GM21447 (cell line): ENCODE measurements around the gene CDC14A.
"Not testable (repeated sequence)": the region's sequence is repeated elsewhere in the genome, so short reads cannot be mapped to it uniquely, and the experiment has no call there.

Source experiments
- ATAC-seq: cut with Tn5 transposase; IDR thresholded peaks from one replicate; pipeline ENCODE4 v1.9.1; 2021; ENCODE audit not compliant: unreplicated experiment

CDC14A gene

GRCh38 chr1:100397681-100398080, 45.4 kb downstream of the CDC14A start:
- no peak for ATAC-seq

- no peak for ATAC-seq
Measured at GRCh38 chr1:100398648-100399047, 46.3 kb downstream of the CDC14A start.

- ATAC-seq: peak; percentile 74
Measured at GRCh38 chr1:100400404-100400803, 48.1 kb downstream of the CDC14A start.

- ATAC-seq: no peak
Measured at GRCh38 chr1:100404821-100405220, 52.5 kb downstream of the CDC14A start.

GRCh38 chr1:100405902-100406301, 53.6 kb downstream of the CDC14A start:
- not testable (repeated sequence) for ATAC-seq

- not testable (repeated sequence) for ATAC-seq
Measured at GRCh38 chr1:100407390-100407789, 55.1 kb downstream of the CDC14A start.

GRCh38 chr1:100411019-100411418, 58.7 kb downstream of the CDC14A start:
- no peak for ATAC-seq

- ATAC-seq: no peak
Measured at GRCh38 chr1:100411574-100411973, 59.3 kb downstream of the CDC14A start.

GRCh38 chr1:100413035-100413434, 60.7 kb downstream of the CDC14A start:
- ATAC-seq: no peak

GRCh38 chr1:100414693-100415497, 62.6 kb downstream of the CDC14A start:
- ATAC-seq: no peak

- no peak for ATAC-seq
Measured at GRCh38 chr1:100415498-100415778, 63.1 kb downstream of the CDC14A start.

- ATAC-seq: no peak
Measured at GRCh38 chr1:100419072-100419471, 66.8 kb downstream of the CDC14A start.

- no peak for ATAC-seq
Measured at GRCh38 chr1:100422065-100422464, 69.8 kb downstream of the CDC14A start.

- ATAC-seq: peak; percentile 88
Measured at GRCh38 chr1:100423832-100424337, 71.6 kb downstream of the CDC14A start.

GRCh38 chr1:100428160-100428559, 75.9 kb downstream of the CDC14A start:
- ATAC-seq: no peak

GRCh38 chr1:100430325-100430756, 78.0 kb downstream of the CDC14A start:
- no peak for ATAC-seq

- no peak for ATAC-seq
Measured at GRCh38 chr1:100431954-100432353, 79.6 kb downstream of the CDC14A start.

- ATAC-seq: no peak
Measured at GRCh38 chr1:100433563-100433962, 81.3 kb downstream of the CDC14A start.

- no peak for ATAC-seq
Measured at GRCh38 chr1:100434831-100435230, 82.5 kb downstream of the CDC14A start.

GRCh38 chr1:100438375-100438774, 86.1 kb downstream of the CDC14A start:
- ATAC-seq: no peak

- no peak for ATAC-seq
Measured at GRCh38 chr1:100438789-100439188, 86.5 kb downstream of the CDC14A start.

GRCh38 chr1:100440075-100440809, 87.9 kb downstream of the CDC14A start:
- no peak for ATAC-seq
